Measurements from ENCODE around the gene C16orf87.

Gene C16orf87

DNA sequence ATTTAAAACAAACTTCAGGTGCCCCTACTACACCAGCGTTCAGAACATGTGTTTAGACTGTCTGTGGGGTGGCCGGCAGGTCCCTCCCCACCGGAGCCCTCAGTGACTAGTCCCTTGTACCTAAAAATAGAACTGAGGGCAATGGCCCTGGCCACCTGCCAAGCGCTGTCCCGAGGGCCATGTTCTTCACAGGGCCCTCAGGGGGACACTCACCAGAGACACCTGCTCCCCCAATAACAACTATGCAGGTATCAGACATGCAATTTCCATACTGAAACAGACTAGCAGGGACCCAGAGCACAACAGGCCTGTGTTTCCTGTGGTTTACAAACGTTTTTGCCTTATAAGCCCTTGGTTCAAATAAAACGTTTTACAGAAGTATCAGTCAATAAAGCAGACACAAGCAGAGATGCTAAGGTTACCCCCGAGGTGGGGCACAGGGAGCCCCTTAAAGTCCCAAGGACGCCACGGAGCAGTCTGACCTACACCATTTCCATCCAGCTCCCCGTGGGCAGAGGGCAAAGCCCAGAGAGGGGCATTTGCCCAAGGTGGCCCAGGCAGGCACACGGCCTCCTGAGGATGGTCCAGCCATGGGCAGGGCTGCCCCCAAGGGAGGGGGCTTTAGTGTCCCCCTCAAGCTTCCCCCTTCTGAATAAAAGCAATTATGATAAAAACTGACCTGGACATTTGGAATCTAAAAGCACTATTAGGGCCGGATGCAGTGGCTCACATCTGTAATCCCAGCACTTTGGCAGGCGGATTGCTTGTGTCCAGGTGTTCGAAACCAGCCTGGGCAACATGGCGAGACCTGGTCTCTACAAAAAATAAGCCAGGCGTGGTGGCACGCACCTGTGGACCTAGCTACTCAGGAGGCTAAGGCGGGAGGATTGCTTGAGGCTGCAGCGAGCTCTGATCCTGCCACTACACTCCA lies 81.9 kb downstream of the C16orf87 start:
- DNase-seq: no peak

GRCh38 chr16:46747777-46748651 lies 83.0 kb downstream of the C16orf87 start, which contains the start of gene MYLK3:
Gene MYLK3 (minus strand): TSS chr16:46748344. CDS start chr16:46748193, 151 bp downstream.
- DNase-seq: no peak

- no peak for DNase-seq
Measured at GRCh38 chr16:46746821-46747776, 83.9 kb downstream of the C16orf87 start.

Data from activated CD8-positive, alpha-beta memory T cell treated with anti-CD3 and anti-CD28 coated beads for 24 hours (primary cell).